ENCODE measurements around the gene TROAP.
A peak's percentile ranks its signal among the peaks of the same experiment; 100 is the strongest.

Gene TROAP, protein sequence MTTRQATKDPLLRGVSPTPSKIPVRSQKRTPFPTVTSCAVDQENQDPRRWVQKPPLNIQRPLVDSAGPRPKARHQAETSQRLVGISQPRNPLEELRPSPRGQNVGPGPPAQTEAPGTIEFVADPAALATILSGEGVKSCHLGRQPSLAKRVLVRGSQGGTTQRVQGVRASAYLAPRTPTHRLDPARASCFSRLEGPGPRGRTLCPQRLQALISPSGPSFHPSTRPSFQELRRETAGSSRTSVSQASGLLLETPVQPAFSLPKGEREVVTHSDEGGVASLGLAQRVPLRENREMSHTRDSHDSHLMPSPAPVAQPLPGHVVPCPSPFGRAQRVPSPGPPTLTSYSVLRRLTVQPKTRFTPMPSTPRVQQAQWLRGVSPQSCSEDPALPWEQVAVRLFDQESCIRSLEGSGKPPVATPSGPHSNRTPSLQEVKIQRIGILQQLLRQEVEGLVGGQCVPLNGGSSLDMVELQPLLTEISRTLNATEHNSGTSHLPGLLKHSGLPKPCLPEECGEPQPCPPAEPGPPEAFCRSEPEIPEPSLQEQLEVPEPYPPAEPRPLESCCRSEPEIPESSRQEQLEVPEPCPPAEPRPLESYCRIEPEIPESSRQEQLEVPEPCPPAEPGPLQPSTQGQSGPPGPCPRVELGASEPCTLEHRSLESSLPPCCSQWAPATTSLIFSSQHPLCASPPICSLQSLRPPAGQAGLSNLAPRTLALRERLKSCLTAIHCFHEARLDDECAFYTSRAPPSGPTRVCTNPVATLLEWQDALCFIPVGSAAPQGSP

GRCh38 chr12:49322708-49323523 is at the start of gene TROAP:
TROAP (plus strand) TSS chr12:49323255; CDS start chr12:49323609, 354 bp downstream.
- Histone ChIP-seq H3K9me3 (no peaks in the 10 kb centered on the region), H3K27me3 (peaks cover 12% of the 10 kb centered on the region), H3K36me3 (peaks cover 13% of the 10 kb centered on the region), H3K4me1 (ENCODE audit: control insufficient read depth in 1 of 2, insufficient read depth in 1 of 2, low read depth in 1 of 2, low read length in 1 of 2) (peaks cover 18 to 20% of the 10 kb centered on the region in 2 experiments), H3K4me3 (ENCODE audit: low read depth in 1 of 2, low read length in 1 of 2) (peak within 1 kb of the TSS; percentile 86 to 93), H3K27ac (peak within 1 kb of the TSS; percentile 38)
- TF ChIP-seq, protein P1, sequence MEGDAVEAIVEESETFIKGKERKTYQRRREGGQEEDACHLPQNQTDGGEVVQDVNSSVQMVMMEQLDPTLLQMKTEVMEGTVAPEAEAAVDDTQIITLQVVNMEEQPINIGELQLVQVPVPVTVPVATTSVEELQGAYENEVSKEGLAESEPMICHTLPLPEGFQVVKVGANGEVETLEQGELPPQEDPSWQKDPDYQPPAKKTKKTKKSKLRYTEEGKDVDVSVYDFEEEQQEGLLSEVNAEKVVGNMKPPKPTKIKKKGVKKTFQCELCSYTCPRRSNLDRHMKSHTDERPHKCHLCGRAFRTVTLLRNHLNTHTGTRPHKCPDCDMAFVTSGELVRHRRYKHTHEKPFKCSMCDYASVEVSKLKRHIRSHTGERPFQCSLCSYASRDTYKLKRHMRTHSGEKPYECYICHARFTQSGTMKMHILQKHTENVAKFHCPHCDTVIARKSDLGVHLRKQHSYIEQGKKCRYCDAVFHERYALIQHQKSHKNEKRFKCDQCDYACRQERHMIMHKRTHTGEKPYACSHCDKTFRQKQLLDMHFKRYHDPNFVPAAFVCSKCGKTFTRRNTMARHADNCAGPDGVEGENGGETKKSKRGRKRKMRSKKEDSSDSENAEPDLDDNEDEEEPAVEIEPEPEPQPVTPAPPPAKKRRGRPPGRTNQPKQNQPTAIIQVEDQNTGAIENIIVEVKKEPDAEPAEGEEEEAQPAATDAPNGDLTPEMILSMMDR (IDR thresholded peaks at IDR 0.05) = peak; percentile 30

DNA sequence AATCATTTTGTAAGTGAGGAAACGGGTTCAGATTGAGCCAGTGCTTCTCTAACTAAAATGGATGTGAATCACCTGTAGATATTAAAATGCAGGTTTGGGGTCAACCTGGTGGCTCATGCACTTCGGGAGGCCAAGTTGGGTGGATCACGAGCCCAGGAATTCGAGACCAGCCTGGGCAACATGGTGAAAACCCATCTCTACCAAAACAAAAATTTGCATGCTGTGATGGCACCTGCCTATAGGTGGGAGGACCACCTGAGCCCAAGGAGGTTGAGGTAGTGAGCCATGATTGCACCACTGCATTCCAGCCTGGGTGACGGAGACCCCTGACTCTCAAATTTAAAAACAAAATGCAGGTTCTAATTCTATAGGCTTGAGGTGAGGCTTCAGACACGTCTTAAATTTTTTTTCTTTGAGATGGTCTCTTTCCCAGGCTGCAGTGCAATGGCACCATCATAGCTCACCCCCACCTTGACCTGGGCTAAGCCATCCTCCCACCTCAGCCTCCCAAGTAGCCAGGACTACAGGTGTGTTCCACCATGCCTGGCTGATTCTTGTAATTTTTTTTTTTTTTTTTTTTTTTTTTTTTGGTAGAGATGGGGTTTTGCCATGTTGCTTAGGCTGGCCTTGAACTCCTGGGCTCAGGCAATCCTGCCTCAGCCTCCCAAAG is 49.2 kb upstream of the TROAP start:
- Histone ChIP-seq H3K36me3 (peaks cover 64% of the 10 kb centered on the region), H3K9me3 (no peaks in the 10 kb centered on the region), H3K27me3 (no peaks in the 10 kb centered on the region), H3K4me3 (ENCODE audit: low read depth in 1 of 2, low read length in 1 of 2) (no peak overlapping the region), H3K4me1 (ENCODE audit: control insufficient read depth in 1 of 2, insufficient read depth in 1 of 2, low read depth in 1 of 2, low read length in 1 of 2) (no peaks in the 10 kb centered on the region), H3K27ac (no peak overlapping the region)
- TF ChIP-seq, protein P1 (IDR thresholded peaks at IDR 0.05) = no peak

DNA sequence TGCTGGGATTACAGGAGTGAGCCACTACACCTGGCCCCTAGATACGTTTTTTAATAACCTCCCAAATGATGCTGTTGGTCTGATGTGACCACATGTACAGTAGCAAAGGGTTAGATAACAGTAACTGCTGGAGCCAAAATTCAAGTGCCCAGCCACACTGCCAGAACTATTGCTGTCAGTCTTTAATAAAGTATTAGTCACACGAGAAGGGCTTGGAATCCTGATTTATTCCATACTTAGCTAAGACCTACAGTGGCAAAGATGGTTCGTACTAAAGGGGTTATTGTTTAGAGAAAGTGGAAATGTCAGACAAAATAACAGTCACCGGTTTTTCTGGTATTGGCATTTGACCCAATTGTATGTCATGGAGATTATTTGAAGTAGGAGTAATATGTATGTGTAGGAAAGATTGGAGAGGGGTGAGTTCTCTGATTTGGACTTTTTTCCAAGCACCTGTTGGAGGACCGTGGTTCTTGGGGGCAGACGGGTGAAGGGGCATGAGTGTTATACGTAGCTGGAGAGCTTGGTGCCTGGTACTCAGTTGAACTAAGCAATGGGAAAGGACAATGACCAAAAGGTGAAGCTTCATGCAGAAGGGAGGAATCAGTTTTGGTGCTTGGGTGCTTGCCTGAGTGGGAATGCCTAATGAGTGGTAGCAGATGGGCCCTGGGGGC is 48.5 kb upstream of the TROAP start:
- no peaks in the 10 kb centered on the region for H3K27me3 ChIP-seq
- peaks cover 2 to 4% of the 10 kb centered on the region in 2 experiments for H3K4me1 ChIP-seq (ENCODE audit: control insufficient read depth in 1 of 2, insufficient read depth in 1 of 2, low read depth in 1 of 2, low read length in 1 of 2)
- TF ChIP-seq, protein P1 (IDR thresholded peaks at IDR 0.05) = no peak
- no peaks in the 10 kb centered on the region for H3K9me3 ChIP-seq
- no peak overlapping the region for H3K4me3 ChIP-seq (ENCODE audit: low read depth in 1 of 2, low read length in 1 of 2)
- H3K36me3 ChIP-seq = peaks cover 58% of the 10 kb centered on the region
- no peak overlapping the region for H3K27ac ChIP-seq

DNA sequence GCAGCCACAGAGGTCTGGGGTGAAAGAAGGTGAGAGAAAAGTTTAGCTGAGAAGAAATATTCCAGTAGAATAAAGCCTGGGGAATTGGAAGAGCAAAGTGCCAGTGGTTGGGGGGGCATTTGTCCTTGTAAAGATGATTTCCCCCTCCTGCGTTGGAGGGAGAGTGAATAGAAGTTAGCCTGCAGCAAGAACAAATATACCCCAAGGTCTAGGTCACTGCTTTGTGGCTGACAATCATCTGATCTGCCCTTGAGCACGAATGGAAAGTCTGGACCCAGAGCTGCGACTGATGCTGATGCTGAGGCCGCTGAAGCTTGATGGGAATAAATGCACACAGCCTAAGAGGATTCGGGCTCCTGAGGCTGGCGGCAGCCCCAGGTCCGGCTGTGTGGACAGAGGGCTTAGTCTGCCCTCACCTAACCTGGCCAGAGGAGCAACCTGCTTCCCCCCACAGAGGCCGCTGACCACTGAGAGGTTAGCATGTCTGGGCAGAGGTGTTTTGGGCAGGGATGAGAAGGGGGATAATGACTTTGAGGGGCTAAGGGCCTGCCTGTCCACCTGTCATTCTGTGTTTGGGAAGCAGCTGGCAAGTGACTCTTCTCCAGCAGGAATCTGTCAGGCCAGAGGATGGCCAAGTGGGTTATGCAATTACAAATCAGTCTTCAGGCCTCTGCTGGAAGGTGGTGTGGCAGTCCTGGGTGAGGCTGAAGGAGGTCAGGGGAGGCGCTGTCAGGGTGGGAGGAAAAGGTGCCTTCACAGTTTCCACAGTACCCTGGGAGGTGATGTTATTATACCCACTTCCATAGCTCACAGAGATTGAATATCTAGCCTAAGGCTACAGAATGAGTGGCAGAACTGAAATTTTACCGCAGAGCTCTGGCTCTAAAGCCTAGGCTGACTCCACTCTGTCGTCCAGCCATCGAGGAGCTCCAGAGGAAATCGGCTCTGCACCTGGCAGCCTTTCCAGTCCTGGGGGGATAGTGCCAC is 46.5 kb upstream of the TROAP start:
- Histone ChIP-seq H3K9me3 (no peaks in the 10 kb centered on the region), H3K4me3 (ENCODE audit: low read depth in 1 of 2, low read length in 1 of 2) (no peak overlapping the region), H3K27me3 (no peaks in the 10 kb centered on the region), H3K27ac (no peak overlapping the region), H3K4me1 (ENCODE audit: control insufficient read depth in 1 of 2, insufficient read depth in 1 of 2, low read depth in 1 of 2, low read length in 1 of 2) (peaks cover 23 to 24% of the 10 kb centered on the region in 2 experiments), H3K36me3 (peaks cover 37% of the 10 kb centered on the region)
- TF ChIP-seq, protein P1 (IDR thresholded peaks at IDR 0.05) = no peak
